Myocyte (in vitro differentiated cells): Measurements from ENCODE around the gene DOCK1. TPM values are rescaled to one million over a fixed set of nuclear protein-coding genes. Genes with fewer than 3 reads are reported as not detected.

Source experiments
- DNase-seq: peaks from one replicate; pipeline ENCODE4 v3.0.0-alpha.2; 2012; ENCODE audit warnings: low read depth
- total RNA-seq: library from RNA; depleted of rRNA; stranded (reverse); fragments of >200 nt; gene quantifications from 2 replicates; pipeline ENCODE4 v1.2.3, GENCODE V29; 2014

DOCK1 gene
- total RNA-seq, 1 donor from 2014 or later = 35.1 TPM

DNA sequence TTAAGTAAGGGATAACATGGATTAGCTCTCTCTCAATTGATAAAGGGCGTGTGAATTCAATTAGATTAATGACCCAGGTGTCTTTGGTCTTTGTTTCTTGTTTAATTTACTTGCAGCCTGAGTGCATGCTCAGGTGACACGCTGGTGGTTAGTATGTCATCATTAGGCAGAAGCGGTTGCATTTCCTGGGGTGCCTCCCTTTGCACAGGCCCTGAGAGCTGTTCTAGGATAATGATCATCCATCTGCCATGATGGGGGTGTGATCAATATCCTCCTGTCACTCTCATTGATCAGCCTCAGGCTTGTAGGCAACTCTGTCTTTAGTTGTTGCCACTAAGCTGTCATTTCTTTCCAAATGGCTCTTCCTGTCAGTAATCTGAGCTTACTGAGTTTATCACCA, 544.3 kb downstream of the DOCK1 start:
- no peak for DNase-seq

DNA sequence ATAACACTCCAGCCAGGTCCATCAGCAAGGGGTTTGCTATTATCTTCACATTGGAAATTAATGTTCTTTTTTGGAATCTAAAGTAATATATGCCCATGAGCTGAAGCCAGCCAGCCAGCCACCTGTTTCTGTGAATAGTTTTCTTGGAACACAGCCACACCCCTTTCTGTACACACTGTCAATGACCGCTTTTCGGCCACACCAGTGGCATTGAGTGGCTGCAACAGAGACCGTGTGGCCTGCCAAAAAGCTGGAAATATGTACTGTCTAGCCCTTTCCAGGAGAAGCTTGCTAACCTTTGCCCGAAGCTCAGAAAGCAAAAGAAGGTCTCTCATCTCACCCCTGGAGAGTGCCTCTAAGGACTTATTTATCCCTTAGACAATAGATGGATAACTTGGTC, 545.4 kb downstream of the DOCK1 start:
- peak; percentile 43 for DNase-seq

DNA sequence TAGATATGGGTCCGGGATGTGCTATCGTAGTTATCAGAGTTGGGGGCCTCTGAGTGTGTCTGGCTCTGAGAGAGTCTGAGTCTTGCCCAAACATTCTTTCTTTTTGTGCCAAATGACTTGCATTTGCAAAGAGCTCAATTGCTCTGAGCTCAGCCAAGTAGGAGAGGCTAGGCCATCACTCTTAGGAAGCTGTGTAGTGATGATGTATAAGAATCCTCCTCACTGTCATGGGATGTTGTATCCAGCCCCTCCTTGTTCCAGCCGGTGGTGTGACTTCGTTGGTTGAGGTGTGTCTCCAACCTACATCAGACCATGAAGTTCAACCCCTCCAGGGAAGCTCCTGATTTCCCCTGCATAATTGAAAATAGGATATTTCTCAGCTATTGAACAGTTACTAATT, 546.4 kb downstream of the DOCK1 start:
- DNase-seq = no peak

DNA sequence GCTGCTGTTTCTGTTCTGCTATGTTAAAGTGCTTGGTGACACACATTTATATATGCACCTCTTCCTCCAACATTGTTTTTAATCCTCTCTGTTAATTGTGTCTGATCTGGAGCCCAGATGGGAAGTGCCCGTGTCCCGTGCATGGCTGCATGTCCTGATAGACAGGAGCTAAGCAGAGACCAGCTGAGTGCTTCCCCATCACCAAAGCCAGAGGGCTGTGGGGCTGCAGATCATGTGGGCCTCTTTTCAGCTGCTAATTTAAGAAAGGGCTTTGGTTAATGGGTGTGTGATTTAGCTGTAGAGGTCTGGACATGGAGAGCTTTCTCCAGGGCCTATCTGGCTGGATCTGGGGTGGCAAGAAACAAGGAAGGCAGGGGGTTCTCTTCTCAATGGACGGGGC, 547.3 kb downstream of the DOCK1 start:
- peak; percentile 63 for DNase-seq

DNA sequence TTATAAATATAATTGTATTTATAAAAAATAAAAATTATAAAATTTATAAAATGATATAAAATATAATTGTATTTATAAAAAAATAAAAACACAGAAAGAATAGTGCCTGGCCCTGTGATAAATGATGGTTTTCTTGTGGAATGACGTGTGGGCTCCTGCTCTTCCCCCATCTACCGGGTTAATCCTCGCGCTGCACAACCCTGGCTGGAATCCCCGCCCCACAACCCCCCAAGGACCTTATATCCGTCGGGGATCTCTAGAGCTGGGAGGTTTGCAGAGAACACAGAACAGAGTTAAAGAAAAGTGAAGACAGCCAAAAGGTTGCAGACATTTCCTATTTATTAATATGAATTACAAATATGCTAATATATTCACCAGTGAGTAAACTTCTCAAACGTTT, 548.5 kb downstream of the DOCK1 start:
- no peak for DNase-seq

DNA sequence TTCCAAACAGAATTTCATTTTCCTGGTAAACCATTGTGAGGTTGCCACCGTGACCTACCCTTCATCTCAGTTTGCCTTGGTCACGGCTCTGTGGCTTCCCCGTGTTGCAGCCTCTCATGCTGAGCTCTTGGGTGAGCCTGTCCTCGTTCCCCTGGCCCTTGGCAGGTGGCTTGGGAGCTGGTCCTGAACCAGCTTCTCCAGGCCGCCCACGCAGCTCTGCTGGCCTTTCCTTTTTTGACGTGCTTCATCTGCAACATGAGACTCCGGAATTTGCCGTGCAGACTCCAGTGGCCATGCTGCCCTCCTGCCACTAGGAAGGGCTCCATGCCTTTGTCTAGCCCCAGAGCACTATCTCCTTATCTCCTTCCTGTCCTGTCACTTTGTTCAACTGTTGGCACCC, 550.9 kb downstream of the DOCK1 start:
- peak; percentile 68 for DNase-seq

DNA sequence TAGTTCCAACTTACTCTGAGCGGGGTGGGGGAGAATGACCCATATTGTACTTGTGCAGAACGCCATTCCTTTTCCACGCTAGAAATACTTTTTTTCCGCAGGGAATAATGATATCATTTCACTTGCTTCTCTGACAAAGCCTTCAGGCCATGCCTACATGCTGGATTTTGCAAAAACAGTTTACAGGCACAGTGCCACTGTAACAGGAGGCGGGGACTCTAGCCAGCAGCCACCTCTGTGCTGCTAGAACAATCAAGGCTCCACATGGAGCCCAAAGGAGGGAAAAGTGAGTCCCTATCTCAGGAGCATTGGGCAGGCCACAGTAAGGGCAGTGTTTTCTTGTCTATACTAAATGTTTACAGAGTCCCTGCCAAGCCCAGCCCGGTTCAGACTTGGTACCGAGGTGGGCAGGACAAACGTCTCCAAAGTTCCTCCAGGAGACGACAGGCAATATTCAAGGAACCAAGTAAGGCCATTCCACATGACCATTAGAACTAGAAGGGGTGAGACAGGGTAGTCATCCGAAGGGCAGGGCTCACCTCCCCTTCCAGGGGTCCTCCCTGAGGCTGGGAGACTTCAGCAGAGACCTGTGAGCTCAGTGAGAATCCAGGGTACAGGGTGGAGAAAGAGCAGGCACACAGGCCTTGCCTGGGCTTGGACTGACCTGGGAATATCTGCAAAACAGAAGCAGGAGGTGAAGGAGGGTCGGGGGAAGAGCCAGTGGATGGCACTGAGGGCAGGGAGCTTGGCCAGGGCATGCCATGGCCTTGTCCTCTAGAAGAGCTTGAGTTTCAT, 553.0 kb downstream of the DOCK1 start:
- DNase-seq = no peak

DNA sequence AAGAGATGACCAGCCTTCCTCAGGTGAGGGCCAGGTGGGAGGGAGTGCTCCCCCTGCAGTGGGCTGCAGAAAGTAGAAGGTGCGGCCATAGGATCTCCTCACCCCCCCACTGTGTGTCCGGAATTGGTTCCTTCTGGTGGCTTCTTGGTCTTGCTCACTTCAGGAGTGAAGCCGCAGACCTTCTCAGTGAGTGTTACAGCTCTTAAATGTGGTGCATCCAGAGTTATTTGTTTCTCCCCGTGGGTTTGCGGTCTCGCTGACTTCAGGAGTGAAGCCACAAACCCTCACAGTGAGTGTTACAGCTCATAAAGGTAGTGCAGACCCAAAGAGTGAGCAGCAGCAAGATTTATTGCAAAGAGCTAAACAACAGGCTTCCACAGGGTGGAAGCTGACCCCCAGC, 553.6 kb downstream of the DOCK1 start:
- no peak for DNase-seq

DNA sequence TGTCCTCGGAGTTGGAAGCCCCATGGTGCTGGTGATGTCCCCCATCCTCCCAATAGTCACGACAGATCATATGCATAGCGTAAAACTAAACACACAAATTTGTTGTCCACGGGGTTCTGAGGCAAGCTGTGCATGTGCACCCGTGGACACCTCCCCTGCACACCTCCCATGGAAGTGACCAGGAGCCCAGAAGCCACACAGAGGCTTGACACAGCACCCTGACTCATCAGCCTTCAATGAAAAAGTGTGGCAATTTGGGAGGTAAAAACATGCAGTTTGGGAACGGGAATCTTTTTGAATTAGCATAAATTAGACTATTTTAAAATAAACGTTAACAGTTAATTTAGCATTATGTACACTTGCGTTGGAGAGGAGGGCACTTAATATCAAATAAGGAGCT, 554.7 kb downstream of the DOCK1 start:
- no peak for DNase-seq

DNA sequence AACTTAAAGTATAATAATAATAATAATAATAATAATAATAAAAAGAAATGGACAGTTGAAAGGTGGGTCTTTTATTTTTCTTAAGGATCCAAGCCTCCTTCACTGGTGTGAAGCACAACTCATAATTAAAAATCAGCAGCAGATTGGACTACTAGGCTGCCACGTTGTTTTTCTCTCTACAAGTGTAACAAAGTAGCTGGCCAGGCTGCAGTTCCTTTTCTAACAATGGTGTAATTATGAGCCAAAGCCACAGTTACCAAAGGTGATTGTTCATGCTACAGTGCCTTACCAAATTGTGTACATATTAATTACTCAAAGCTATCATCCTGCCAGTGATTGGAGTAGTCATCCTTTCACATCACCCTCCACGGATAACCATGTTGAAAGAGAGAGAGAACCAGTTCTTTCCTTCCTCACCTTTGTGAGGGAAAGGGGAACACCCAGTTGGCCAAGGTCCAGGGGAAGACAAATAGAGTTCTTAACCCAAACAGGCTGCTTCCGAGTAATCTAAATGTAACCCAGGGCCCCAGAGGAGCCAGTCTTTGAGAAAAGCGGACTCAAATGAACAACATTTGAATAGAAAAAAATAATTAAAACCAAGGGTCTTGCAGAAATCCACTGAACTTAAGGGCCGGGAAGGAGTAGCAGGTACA, 557.5 kb downstream of the DOCK1 start:
- DNase-seq = no peak

DNA sequence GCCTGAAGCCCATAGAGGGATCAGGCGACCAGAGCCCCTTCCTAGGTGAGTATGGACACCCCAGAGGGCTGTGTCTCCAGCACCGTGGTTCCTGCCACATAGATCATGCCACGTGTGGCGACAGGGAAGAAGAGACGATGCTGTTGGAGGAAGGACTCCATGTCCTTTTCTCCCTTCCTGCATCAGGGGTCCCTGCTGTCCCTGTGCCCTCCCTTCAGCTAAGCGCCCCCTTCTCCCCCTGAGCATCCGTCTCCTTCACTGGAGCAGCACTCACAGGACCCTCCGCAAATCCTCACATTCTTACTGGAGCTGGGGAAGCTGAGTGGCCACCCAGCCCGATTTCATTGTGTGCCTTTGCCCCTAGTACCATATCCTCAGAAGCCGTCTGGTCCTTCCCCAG, 558.3 kb downstream of the DOCK1 start:
- DNase-seq = no peak

DNA sequence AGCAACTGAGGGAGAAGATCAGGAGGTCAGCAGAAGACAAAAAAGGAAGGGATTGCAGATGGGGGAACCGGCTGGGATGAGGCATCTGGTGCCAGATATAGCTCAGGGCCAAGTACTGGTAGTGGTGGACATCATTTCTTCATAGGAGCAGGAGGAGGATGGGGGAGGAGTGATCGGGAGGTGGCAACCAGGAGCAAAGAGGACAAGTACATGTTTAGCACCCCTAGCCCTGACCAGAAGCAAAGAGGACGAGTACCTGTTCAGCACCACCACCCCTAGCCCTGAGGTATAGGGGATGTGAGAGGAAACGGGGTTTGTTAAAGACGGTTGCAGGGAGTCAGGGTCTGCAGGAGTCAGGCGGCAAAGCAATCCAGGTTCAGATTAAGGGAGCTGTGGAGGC, 559.3 kb downstream of the DOCK1 start:
- no peak for DNase-seq

DNA sequence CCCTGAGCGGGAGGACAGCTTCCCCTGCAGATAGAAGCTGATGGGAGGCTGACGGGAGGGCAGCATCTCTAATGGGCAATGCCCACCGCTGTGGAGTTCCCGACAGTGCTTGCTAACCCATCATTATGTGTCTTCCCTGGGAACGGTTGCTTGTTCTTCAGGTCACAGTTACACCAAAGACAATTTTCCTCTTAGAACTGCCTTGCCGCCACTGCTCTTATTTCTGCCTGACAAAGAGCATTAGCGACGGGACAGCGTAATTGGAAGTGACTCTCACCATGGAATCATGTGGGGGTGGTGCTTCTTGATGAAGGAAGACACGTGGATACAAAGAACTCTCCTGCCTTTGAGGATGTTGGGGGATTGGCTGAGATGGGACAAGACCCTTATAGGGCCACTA, 562.6 kb downstream of the DOCK1 start:
- DNase-seq = no peak

DNA sequence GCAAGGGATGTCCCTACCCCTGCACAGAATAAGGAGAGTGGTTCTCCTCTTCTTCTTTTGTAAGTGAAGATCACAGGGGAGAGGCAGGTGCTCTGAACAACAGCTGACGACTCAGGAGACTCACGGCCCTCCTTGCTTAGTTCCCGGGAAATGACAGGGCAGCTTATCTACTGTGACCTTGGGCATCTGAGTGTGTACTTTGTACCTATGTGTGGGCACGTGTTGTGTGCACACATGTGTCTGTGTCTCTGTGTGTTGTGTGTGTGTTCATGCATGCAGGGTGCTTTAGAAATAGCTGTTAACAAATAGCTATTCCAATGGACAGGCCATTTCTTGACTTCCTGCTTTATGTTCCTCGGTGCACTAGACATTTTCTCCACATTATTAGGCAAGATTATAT, 563.4 kb downstream of the DOCK1 start:
- no peak for DNase-seq

DNA sequence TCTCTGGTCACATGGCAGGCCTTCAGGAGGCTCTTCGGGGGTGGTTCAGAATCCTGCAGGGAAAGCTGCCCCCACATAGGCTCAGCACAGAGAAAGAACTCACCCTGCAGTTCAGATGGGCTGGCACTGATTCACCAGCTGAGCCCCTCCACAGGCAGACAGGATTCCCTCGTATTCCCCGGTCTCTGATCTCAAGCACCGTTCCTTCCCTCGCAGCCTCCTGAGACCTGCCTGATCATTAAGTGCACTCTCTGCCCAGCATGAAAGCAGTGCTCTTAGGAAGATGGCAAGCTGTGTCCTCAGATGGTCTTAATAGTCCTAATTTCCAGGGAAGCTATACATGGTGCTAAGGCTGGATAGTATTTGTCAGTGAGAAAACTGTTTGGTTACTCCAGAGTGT, 565.7 kb downstream of the DOCK1 start:
- DNase-seq = no peak

DNA sequence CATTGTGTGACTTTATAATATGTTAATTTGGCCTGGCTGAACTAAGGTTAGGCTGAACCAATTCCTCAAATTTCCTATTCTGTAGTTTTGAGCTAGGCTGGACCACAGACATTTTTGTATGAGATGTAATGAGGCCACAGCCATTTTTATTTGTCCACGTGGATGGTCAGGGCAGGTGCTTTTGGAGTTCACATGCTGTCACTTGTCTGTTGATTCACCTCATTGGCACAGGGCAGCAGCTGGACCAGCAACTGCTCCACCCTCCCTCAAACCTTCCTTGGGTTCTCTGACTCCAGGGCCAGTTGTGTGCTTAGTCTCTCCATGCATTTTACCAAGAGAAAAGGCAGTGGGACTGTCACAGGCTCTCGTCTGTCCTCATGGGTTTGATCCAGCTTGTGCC, 567.7 kb downstream of the DOCK1 start:
- DNase-seq = peak; percentile 88

DNA sequence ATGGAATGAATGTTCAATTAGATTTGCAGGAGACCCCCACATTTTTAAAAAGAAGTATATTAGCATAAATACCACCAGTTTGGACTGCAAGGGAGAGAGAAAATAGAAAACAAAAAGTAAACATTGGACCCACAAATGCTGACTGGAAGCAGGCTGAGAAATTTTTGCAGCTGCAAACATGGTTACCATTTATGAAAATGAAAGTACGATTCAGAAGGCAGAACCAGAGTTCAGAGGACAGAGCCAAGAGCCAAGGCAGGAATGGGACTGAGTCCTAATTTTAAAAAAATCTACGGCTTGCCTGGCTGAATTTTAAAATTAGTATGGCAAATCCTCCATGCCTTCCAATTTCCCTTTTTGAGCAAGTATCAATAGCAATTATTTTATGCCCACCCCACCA, 569.3 kb downstream of the DOCK1 start:
- no peak for DNase-seq

DNA sequence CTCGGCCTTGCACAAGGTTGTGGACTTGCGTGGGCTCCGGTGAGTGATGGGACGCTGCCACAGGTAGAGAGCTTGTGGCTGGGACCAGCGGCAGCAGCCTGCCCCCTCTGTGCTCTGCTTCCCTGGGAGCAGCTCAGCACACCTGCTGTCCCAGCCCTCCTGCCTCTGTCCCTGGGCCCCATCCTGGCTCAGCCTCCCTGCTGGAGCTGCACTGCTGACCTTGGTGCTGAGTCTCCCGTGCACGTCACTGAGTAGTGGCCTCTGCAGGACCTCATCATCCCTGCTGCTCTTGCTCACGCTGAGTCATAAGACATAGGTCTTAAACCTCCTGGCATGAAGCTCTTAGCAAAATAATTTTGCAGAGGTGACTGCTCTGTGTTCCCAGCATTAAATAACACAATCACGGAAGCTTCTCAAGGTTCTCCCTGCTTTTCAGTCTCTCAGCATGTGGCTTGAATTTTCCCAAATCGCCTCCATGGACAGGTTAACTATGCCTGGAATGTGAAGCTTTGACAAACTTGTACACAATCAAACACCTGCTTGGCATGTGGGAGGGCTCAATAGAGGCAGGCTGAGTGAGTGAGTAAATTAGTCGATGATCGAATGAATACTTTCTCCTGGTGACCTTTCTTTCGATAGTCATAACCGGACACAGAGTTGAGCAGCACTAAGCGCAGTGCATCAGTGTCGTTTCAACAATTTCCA, 580.1 kb downstream of the DOCK1 start:
- DNase-seq = peak; percentile 30

DNA sequence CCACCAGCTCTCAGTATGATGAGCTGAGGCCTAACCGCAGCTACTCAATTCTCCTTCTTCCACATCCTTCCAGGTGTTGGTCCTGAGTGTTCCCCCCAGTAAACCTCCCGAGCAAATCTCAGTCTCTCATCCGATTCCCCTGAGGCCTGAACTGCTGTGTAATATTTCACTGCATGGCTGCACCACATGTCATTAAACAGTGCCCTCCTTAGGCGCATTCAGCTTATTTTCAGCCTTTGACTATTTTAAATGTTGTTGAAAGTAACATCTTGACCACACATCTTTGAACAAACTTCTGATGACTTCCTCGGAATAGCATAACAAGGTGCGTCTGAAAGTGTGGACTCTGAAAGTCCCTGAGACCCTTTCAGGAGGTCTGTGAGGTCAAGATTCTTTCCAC, 581.1 kb downstream of the DOCK1 start:
- DNase-seq = no peak

DNA sequence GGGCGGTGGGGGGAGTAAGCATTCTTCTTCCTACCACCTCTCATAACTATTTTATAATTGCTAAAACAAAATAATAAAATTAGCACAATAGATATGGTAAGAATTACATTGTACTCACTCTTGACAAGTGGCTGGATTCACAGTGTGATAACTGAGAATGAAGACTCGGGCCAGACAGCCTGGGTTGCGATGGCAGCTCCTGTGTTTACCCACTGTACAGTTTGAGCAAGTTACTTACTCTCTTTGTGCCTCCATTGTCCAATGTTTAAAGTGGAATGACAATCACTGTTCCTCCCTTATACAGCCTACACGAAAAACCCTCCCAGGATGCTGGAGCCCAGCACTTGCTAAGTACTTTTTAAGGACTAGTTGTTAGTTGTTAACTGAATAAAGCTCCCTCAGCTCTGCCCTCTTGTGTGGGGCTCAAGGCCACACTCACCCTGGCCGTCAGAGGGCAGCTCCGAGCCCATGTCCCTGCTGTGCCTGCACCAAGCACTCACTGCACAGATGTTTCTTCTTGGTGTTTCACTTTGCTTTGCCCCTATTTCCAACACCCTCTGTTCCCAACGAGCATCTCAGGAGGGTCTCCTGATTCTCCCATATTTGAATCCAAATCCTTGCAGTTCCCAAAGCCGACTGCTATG, 587.5 kb downstream of the DOCK1 start:
- DNase-seq = no peak

DNA sequence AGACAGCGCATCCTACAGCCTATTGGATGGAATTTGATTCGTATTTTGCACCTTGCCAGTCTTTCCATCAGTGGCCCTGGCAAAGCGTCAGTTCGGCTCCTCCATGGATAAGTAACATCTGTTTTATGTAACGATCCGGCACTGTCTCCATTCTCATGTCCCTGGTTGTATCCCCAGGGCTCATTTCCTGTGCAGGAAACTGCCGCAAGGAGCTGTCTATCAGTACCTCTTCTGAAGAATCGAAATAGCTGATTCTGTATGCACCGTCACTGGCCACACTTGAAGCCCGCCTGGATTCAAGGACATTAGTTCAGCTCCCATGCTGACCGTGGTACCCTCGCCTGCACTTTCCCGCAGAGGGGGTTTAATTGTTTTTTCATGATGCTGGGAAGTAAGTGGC, 590.8 kb downstream of the DOCK1 start:
- no peak for DNase-seq

DNA sequence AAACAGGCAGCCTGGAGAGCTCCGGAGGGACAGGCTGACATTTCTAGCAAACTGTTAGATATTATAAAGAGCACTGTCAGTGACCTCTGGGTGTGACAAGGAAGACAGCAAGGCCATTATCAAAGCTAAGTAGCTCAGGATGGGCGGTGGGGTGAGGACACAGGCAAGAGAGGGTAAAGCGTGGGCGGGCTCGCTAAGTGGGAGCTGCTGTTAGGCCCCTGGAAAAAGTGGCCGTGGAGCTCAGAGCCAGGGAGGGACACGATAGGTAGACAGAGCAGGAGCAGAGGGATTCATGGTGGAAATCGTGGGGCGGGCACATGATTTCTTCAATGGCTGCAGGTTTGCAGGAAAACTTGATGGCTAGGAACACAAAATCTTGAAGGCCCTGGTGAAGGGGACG, 592.5 kb downstream of the DOCK1 start:
- DNase-seq = no peak
